Inflammatory macrophage (primary cell): Measurements from ENCODE around the gene GJA3.
"Not testable (repeated sequence)": the region's sequence is repeated elsewhere in the genome, so short reads cannot be mapped to it uniquely, and the experiment has no call there.

Source experiments
- DNase-seq, 2 donors: peaks; one replicate each; pipeline ENCODE4 v3.0.0-alpha.2; 2020 to 2022

Gene GJA3

DNA sequence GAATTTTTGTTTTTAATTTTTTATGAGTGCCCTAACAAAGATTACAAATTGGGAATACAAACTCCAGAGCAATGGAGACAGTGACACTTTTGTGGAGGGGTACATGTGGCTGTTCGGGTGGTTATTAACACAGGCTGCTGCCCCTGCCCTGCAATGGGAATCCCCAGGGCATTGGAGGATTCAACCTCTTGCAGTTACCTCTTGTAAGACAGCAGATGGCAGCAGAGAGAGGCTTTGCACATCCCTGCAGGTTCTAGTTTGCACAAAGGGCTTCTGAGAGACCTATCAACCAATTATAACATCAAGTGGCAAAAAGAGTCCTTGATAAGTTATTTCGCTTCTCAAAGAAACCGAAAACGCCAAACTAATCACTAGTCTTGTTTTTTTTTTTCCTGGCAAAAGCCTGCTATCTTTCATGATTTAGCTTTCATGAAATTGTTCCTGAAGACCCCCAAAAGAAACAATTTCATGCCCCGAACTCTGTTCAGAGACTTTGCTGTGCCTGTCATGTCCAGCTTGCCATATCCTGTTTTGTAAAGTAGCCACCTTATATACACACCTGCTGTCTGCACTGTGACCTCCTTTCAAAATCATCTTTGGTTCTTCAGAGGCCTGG, 21.5 kb upstream of the GJA3 start:
- peak; percentile 68 to 78 for DNase-seq

DNA sequence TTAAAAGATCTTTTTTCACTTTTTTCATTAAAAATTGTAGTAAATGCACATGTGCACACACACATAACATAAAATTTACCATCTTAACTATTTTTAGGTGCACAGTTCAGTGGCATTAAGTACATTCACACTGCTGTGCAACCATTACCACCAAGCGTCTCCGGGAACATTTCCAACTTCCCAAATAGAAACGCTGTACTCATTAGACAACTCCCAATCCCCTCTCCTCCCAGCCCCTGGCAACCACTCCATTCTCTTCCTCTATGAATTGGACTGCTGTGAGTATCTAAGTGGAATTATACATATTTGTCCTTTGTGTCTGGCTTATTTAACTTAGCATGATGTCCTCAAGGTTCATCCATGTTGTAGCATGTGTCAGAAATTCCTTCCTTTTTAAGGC, 20.3 kb upstream of the GJA3 start:
- no peak for DNase-seq

GRCh38 chr13:20178156-20178555, 17.3 kb upstream of the GJA3 start:
- no peak for DNase-seq

- DNase-seq: no peak
Measured at GRCh38 chr13:20177049-20177831, 16.4 kb upstream of the GJA3 start.

- DNase-seq: no peak
Measured at GRCh38 chr13:20175907-20176652, 15.2 kb upstream of the GJA3 start.

DNA sequence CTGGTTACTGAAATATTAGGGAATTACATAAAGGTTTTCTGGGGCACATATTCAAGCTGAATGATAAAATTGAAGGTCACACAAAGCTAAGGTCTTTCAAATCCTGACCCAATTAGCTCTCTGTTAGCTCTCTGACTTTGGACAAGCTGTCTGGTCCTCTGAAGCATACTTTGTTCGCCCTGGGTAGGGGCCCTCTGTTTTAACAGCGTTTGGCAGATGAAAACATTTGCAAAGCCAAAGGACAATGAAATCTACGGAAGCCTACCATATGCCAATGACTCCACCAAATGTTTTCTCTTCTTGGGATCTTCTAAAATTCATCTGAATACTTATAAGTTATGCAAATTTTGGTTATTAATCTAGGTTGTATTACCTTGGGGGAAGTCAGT, 14.5 kb upstream of the GJA3 start:
- no peak for DNase-seq

DNA sequence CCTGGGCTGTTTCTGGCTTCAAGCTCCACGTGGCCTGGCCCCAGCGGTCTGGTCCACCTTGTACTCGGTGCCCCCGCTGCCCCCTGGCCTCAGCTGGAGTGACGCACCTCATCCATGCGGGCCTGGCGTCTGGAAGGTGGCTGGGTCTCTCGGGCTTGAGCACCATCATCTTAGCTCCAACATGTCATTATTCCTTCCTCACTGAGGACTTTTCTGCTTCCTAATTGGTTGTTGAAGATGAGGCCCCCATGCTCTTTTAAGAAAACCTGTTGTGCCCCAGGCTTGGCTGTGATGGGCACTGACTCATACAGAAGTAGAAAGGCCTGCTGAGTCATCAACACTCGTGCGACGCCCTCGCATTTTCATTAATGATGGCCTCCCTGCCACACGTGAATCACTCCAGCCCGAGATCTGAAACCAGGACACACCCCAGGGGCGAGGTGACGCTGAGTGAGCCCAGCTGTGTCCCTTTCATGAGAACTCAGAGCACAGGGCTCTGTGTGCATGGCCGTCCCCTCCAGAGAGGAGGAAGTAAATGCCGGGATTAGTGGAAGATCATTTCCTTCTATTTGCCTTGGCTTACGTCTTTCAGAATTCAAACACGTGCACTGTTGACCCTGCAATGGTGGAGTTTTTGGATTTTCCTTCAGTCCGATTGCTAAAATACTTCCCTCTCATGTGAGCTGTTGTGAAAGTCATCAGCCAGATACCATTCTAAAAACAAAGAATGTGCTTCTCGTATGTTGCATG, 14.0 kb upstream of the GJA3 start:
- DNase-seq: peak; percentile 92 to 95

DNA sequence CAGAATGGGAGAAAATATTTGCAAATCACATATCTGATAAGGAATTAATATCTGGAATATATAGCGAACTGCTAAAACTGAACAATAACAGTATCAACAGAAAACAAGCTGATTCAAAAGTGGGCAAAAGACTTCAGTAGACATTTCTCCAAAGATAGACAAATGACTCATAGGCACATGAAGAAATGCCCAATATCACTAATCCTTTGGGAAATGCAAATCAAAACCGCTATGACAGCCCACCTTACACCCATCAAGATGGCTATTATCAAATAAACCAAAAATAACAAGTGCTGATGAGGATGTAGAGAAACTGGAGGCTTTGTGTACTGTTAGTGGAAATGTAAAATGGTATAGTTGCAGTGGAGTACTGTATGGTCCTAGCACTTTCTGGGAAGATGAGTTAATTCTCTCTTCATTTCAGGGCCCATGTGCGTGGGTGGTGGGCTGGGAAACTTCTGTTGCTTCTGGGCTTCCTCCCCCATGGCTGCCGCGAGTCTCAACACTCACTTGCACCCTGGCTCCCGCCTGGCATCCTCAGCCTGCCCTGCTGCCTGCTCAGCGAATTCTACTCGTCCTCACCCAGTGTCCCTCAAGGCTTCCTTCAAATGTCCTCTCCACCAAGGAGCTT, 12.4 kb upstream of the GJA3 start:
- DNase-seq: no peak

DNA sequence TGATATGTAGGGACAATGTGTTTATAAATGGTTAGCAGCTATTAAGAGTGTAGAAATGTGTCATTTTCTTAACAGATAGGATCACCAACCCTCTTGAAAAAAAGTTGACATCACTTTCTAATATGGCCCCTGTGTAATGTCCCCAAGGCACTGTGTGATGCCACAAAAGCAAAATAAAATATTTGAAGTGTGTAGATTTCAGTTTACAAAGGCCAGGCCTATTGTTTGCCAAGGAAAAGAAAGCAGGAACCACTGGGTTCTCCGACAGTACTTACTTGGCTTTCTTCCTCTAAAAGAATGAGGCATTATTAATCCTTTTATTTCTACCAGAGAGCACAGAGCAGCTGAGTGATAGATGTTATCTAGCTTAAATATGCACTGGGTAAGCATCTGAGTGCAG, 10.5 kb upstream of the GJA3 start:
- no peak for DNase-seq

GRCh38 chr13:20170921-20171320, 10.1 kb upstream of the GJA3 start:
- peak in 1 of 2 donors; percentile 46 for DNase-seq

GRCh38 chr13:20168396-20168795, 7.5 kb upstream of the GJA3 start:
- no peak for DNase-seq

- DNase-seq: no peak
Measured at GRCh38 chr13:20165417-20166257, 4.8 kb upstream of the GJA3 start.

DNA sequence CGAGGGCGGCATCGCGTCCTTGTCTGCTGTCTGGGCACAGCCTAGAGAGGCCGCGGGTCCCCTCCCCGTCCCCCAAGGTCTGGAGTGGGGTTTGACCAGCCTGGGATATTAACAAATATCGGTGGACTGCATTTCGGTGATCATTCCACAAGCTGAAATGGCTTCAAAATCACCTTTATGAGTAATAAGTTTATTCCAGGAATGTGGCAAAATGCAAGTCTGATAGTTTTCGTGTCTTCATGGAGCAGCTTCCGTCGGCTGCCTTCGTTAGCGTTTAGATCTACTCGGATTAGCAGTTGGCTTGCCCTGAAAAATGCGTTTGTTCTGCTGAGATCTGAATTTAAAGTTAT, 1.1 kb upstream of the GJA3 start:
- no peak for DNase-seq

DNA sequence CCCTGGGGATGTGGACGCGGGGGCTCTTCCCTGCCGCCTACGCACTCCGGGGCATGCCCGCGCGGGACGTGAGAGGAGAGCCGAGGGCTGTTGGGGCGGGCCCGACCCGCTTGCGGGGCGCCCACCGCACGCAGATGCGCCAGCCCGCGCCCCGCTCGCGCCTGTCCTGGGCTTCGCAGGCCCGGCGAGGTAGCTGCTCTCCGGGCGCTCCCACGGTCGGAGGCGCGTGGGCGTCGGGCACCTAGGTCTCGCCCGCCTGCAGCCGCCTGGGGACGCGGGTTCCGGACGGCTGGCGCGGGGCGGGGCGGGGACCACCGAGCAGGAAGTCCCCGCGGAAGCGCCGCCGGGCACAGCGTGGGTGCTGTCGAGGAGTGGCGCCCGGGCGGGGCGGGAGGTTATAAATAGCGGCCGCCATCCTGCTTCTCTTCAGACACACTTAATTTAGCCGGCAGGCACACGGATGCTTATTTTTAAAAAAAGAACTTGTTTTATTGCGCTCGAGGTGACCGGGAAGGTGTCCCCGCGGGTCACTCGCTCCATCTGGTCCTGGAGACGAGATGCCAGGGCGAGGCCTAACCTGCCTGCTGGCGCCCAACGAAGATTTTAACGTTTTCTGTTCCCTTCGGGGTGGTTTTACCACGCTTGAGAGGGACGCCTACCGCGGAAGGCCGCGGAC, 561 bp upstream of the GJA3 start:
- DNase-seq: peak; percentile 16 to 49

GRCh38 chr13:20159646-20160305, 1.1 kb downstream of the GJA3 start:
- no peak for DNase-seq

DNA sequence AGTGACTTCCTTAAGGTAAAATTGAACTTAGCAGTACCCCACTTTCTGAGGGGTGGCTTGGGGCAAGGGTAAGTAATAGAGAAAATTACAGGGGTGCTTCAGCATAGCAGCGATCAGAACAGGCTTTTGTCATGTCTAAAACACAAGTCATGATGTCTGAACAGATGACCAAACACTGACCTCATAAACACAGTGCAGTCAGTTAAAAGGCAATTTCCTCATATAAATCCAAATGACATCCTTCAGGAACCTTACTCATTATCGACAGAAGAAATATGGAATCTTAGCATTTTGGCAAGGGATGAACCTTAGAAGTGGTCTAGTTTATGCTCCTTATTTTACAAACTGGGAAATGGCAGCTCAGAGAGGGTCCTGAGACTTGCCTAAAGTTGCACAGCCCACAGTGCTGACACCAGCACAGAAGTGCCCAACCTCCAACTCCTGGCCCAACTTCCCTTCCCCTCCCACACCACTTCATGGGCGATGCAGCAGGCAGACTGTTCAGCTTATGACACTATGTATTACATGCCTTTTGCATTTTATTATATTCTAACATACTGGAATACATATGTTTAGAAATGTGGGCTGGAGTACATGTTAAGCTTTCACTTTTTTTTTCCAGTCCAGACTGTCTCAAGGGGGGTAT, 3.6 kb downstream of the GJA3 start:
- peak; percentile 72 to 83 for DNase-seq

DNA sequence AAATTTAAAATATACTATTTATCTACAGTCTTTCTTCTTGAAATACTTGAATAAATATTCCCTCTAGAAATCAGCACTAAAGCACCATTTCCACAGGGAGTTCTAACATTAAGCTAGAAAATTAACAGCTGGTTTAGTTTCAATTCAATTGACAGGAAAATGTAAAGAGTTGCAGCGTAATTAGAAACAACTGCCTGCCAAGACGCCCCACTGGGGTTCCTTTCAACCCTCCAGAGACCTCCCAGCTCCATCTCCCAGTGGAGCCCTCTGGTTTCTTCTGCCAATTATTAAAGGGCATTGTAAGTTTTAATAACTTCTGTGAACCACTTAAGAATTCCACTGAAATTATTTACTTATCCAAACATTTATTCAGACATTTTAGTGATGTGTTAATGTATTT, 4.2 kb downstream of the GJA3 start:
- no peak for DNase-seq

- not testable (repeated sequence) for DNase-seq
Measured at GRCh38 chr13:20153290-20153689, 7.6 kb downstream of the GJA3 start.

- no peak for DNase-seq
Measured at GRCh38 chr13:20151612-20152011, 9.2 kb downstream of the GJA3 start.

- no peak for DNase-seq
Measured at GRCh38 chr13:20151016-20151415, 9.8 kb downstream of the GJA3 start.
